Activated gamma-delta T cell treated with Interleukin-2 at 50 U/mL for 16 hours (primary cell): ENCODE measurements around the gene BBX.
A peak's percentile ranks its signal among the peaks of the same experiment; 100 is the strongest.
"Not testable (repeated sequence)": the region's sequence is repeated elsewhere in the genome, so short reads cannot be mapped to it uniquely, and the experiment has no call there.

Experiments
- DNase-seq: peaks from one replicate; pipeline ENCODE4 v3.0.0-alpha.2; 2020

Gene BBX

DNA sequence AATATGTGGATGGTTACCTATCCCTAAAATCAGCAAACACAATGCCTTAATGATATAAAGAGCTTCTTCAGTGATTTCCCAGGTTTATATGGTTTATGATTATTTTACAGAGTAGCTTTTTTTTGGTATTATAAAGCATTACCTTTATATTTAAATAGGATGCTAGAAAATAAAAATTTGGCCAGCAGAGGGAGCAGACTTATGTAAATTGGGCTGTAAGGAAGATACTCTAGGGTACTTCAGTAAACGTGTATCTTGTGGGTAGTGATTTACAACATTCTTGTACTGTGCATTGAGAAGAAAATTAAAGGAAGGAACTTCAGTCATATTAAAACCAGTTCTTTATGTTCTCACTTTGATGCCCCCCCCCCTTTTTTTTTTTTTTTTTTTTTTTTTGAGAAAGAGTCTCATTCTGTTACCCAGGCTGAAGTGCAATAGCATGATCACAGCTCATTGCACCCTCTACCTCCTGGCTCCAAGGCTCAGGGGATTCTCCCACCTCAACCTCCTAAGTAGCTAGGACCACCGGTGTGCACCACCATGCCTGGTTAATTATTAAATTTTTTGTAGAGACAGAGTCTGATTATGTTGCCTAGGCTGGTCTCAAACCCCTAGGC is 167.9 kb downstream of the BBX start:
- no peak for DNase-seq

DNA sequence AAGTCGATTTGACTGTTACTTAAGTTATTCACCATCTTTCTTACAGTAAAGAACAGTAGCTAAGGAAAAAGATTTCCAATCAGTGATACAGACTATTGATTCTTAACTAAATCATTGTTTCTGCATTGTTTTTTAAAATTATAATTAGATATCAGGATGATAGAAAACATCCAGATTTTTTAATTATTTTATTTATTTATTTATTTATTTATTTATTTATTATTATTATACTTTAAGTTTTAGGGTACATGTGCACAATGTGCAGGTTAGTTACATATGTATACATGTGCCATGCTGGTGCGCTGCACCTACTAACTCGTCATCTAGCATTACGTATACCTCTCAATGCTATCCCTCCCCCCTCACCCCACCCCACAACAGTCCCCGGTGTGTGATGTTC is 169.2 kb downstream of the BBX start:
- not testable (repeated sequence) for DNase-seq

DNA sequence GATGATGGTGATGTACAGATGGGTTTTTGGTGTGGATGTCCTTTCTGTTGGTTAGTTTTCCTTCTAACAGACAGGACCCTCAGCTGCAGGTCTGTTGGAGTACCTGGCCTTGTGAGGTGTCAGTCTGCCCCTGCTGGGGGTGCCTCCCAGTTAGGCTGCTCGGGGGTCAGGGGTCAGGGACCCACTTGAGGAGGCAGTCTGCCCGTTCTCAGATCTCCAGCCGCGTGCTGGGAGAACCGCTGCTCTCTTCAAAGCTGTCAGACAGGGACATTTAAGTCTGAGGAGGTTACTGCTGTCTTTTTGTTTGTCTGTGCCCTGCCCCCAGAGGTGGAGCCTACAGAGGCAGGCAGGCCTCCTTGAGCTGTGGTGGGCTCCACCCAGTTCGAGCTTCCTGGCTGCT is 174.6 kb downstream of the BBX start:
- not testable (repeated sequence) for DNase-seq

- DNase-seq, result not testable (repeated sequence)
Observed at GRCh38 chr3:107697855-107698254, 175.1 kb downstream of the BBX start.

DNA sequence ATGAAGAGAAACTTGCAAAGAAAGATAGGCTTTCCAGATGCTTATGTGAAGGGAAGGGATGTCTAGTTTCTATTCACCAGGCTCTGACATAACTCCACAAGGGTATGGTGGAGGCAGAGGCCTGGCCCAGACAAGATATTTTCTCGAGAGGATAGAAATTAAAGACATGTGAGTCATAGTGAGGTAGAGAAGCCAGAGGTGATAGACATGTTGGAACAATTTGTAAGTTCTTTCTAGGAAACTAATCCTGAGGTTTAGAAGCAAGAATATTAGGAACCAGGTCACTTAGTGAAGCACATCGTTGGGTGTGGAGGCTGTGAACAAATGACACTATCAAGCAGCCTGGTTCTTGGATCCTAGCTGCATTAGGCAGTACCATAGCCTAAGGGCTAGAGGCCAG is 176.9 kb downstream of the BBX start:
- no peak for DNase-seq

DNA sequence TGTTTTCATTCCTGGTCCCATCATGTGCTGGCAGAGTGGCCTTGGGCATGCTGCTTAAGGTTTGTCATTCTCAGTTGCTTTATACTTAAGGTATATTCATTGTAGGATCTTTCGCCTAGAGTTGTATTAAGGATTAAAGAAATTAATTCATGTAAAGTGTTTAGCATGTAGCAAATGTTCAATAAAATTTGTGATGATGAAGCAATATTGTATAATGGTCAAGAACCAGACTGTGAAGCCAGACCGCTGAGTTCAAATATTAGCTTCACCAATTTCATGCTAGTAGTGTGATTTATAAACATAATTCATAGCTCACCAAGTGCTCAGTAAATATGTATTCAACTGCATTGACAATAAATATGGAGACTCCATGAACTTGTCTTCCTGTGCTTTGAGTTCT is 178.5 kb downstream of the BBX start:
- DNase-seq, result no peak

DNA sequence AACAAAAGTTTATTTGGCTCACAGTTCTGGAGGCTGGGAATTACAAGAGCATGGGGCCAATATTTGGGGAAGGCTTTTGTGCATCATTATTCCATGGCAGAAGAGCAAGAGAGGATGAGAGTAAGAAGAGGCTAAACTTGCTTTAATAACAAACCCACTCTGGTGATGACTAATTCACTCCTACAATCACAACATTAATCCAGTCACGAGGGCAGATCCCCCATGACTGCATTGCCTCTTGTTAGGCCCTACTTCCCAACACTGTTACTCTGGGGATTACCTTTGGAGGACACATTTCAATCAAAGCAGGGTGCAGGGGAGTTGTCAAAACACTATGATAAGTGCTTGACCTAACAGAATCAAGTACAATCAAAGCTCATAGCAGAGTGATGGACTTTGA is 181.7 kb downstream of the BBX start:
- no peak for DNase-seq

- DNase-seq, result no peak
Observed at GRCh38 chr3:107705046-107705445, 182.3 kb downstream of the BBX start.

- no peak for DNase-seq
Observed at GRCh38 chr3:107710851-107711250, 188.1 kb downstream of the BBX start.

DNA sequence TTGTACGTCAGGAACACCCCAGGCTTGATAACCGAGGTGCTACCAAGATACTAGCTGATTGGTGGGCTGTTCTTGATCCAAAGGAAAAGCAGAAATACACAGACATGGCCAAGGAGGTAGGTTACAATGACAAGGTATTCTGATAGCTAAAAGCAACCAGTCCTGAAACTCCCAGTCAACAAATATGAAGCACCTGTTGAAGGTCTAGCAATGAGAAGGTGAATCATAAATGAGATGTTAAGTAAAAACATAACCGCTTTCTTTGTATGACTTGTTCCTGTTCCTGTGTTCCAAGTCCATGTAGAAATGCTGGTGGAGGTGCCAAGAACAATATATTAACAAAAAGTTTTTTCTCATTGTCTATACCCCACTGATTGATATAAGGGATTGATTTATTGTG is 194.0 kb downstream of the BBX start:
- no peak for DNase-seq

DNA sequence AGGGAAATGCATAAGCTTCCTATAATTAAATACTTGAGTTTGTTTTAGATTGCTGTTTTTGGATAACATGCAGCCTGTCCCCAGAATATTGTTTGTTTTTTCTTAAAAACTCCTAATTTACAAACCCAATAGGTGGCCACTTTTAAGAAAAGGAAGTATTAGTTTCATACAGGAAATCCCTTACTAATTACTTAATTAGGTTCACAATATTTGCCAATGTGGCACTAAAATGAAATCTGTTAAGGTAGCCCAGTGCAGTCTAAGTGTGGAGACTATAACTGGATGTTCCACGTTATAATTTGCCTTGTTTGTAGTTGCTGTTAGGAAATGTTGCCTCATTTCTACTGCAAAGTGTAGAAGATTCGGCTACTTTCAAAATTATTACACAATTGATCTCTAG is 195.8 kb downstream of the BBX start:
- no peak for DNase-seq

- DNase-seq, result no peak
Observed at GRCh38 chr3:107727102-107727501, 204.3 kb downstream of the BBX start.

GRCh38 chr3:107729686-107730085 is 206.9 kb downstream of the BBX start:
- no peak for DNase-seq

DNA sequence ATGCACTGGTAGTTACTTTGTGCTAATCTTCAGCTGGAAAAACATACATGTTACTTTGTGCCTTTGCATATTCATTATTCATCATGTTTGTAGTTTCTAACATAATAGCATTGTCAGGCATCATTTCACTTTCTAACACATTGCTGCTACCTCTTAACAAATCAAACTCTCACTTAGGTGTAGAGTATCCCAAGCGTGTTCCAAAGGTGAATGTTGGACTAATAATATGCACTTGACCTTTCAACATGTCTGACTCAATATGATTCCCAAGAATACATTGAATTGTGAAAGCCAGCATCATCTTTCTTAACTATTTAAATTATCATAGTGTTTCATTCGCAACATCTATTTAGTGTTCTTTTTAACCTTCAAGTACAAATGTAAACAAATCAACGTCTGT is 211.6 kb downstream of the BBX start:
- DNase-seq, result no peak

GRCh38 chr3:107737914-107738313 is 215.2 kb downstream of the BBX start:
- DNase-seq, result no peak

GRCh38 chr3:107738486-107739183 is 215.9 kb downstream of the BBX start:
- DNase-seq, result no peak

GRCh38 chr3:107739227-107739626 is 216.5 kb downstream of the BBX start:
- DNase-seq, result no peak

GRCh38 chr3:107740992-107741896 is 218.5 kb downstream of the BBX start:
- DNase-seq, result no peak

DNA sequence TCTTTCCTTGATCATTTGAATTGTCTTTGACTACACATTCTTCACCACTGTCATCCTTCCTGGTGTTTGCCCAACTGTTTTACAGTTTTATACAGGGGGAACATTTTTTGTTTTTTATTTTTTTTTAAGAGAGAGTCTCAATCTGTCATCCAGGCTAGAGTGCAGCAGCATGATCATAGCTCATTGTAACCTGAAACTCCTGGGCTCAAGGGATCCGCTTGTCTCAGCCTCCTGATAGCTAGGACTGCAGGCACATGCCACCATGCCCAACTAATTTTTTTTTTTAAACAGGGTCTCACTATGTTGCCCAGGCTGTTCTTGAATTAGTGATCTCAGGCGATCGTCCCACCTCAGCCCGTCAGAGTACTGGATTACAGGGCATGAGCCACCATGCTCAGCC is 222.6 kb downstream of the BBX start:
- no peak for DNase-seq

GRCh38 chr3:107752202-107752990 is 229.6 kb downstream of the BBX start:
- DNase-seq, result no peak

DNA sequence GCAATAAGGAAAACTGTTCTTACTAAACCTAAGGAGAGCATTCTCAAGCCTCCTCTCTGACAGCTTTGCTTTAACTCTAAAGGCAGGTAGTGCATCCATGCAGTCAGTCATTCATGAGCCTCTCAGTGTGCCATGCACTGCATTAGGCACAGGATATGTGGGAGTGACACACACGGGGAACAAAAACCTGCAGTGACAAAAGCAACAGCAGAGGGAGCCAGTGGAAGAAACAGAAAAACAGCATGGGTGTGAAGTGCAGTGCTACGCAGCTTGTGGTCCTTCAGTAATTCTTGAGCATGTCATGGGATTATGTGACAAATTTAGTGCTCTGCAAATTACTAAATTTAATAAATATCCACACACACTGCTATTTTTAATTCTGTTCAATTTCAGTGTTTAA is 230.7 kb downstream of the BBX start:
- peak; percentile 4 for DNase-seq

DNA sequence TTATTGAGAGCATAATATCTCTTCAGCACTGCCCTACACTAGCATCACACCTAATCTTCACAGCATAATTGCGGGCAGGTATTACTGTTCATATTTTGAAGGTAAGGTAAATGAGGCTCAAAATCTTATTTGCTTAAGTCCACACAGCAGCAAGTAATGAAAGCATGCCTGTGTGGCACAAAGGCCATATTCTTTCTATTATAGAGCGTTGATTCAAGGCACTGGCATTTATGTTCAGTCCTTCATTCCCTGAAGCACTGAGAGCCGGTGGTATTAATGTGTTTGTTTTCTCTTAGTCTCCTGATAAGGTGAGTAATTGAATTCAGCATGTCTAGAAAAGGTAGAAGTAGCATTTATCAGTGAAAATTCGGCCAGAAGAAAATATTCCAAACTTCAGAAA is 231.2 kb downstream of the BBX start:
- no peak for DNase-seq

DNA sequence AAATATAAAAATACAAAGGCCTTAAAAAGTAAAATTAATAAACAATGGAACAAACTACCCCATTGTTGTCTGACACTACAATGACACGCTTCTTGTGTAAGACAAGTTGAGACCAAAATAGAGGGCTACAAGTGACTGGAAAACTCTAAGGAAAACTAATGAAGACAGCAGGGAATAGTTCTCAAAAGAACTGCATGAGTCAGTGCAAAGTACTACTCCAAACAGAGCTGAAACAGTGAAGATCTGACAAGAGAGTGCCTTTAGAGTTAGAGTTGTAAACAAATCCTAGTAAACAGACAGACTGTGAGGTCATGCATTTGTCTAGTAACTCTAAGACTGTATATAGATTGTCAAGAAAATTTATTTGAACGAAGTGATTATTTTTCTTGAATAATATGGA is 233.9 kb downstream of the BBX start:
- no peak for DNase-seq
